GM12892 (cell line): ENCODE results near the gene SNX10.

Source experiments
- POLR2A ChIP-seq: IDR thresholded peaks from 2 replicates; pipeline ENCODE4 v1.6.1; 2011; ENCODE audit warnings: low read depth, low read length, control low read depth
- POLR2AphosphoS5 ChIP-seq: IDR thresholded peaks from 2 replicates; pipeline ENCODE4 v1.6.1; 2011; ENCODE audit warnings: low read depth, low read length, control low read depth
- TAF1 ChIP-seq: IDR thresholded peaks from 2 replicates; pipeline ENCODE4 v1.6.1; 2011; ENCODE audit warnings: low read depth, mild to moderate bottlenecking, control low read depth, low read length, borderline replicate concordance

DNA sequence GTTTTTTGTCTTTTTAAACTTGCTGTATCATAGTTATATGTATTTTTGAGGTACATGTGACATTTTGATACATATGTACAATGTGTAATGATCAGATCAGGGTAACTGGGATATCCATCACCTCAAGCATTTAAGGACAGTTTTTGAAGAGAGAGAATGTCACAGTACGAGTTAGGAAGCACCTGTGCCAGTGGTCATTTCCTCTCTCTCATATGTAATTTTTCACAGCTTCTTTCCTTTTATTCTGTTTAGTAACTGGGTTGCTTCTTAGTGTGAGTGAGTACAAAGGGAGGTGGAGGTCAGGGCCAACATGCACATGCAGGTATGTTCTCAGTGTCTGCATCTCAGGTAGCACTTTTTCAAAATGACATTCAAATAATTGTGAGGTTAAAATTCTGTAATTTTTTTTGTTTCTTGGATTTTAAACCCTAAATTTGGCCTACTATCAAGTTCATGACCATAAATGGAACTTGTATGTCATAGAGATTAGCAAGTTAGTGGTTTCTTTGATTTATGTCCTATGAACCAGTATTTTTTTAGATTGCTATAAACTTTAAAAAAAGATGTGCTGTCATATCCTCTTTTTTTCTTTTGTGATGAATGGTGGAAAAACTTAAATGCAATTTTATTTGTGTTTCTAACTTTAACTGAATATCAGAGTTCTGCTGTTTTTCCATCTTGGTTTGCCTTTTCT is 42.7 kb downstream of the SNX10 start:
- TF ChIP-seq POLR2A (no peak), POLR2AphosphoS5 (no peak), TAF1 (no peak)
